ENCODE data around the gene PTPN1. TPM values are rescaled to one million over a fixed set of nuclear protein-coding genes. Genes with fewer than 3 reads are reported as not detected.
"Not testable (repeated sequence)": the region's sequence is repeated elsewhere in the genome, so short reads cannot be mapped to it uniquely, and the experiment has no call there.

PTPN1 gene
- total and polyA plus RNA-seq, 2 experiments from 2014 or later: 16.9 to 26.4 TPM

- not testable (repeated sequence) for H3F3A ChIP-seq (replicated peaks; ENCODE audit: low read depth); H3K4me2 ChIP-seq; H3K4me3 ChIP-seq; H3K79me2 ChIP-seq (replicated peaks; ENCODE audit: insufficient read depth); H4K20me1 ChIP-seq (replicated peaks; ENCODE audit: insufficient read depth); H3K36me3 ChIP-seq (ENCODE audit: insufficient read depth); H3K9me2 ChIP-seq (ENCODE audit: insufficient read depth); H3K27ac ChIP-seq (ENCODE audit: low read depth); ATAC-seq; H3K4me3 Mint-ChIP-seq; DNase-seq (ENCODE audit: low spot score); H3K27me3 Mint-ChIP-seq (ENCODE audit: insufficient read depth, low read depth, poor library complexity); H3K36me3 Mint-ChIP-seq (ENCODE audit: low read depth); H3K4me1 Mint-ChIP-seq; H3K27ac Mint-ChIP-seq; H3K27me3 ChIP-seq (ENCODE audit: insufficient read depth); H2AFZ ChIP-seq; H3K4me1 ChIP-seq (ENCODE audit: insufficient read depth)
- peaks cover 14% of the 10 kb centered on the region; the same call in 2 of the 3 replicates for H3K9me3 Mint-ChIP-seq
These were observed 110.3 kb downstream of the PTPN1 start for GRCh38 chr20:50620459-50620858.

GRCh38 chr20:50621068-50621665 lies 111.0 kb downstream of the PTPN1 start:
- Histone ChIP-seq H3K36me3 (ENCODE audit: insufficient read depth) (no peaks in the 10 kb centered on the region), H3K79me2 (replicated peaks; ENCODE audit: insufficient read depth) (no peaks in the 10 kb centered on the region), H3F3A (replicated peaks; ENCODE audit: low read depth) (no peaks in the 10 kb centered on the region), H4K20me1 (replicated peaks; ENCODE audit: insufficient read depth) (no peaks in the 10 kb centered on the region), H2AFZ (no peak overlapping the region), H3K4me3 (no peak overlapping the region), H3K27me3 (ENCODE audit: insufficient read depth) (no peaks in the 10 kb centered on the region), H3K4me1 (ENCODE audit: insufficient read depth) (peaks cover 5% of the 10 kb centered on the region; the same call in 1 of the 2 replicates), H3K27ac (ENCODE audit: low read depth) (no peak overlapping the region), H3K9me2 (ENCODE audit: insufficient read depth) (no peaks in the 10 kb centered on the region), H3K4me2 (no peak overlapping the region)
- Mint-ChIP-seq H3K4me3 (no peak overlapping the region), H3K36me3 (ENCODE audit: low read depth) (no peaks in the 10 kb centered on the region), H3K27me3 (ENCODE audit: insufficient read depth, low read depth, poor library complexity) (peaks cover 9% of the 10 kb centered on the region), H3K27ac (no peak overlapping the region), H3K9me3 (peaks cover 14% of the 10 kb centered on the region; the same call in 2 of the 3 replicates), H3K4me1 (peaks cover 8% of the 10 kb centered on the region)
- ATAC-seq: no peak
- no peak for DNase-seq (ENCODE audit: low spot score)
- TF ChIP-seq STAT1 (IDR thresholded peaks at IDR 0.05; ENCODE audit: unreplicated experiment): no peak
- no peak for TF ChIP-seq POLR2AphosphoS5 (IDR thresholded peaks at IDR 0.05; ENCODE audit: low read depth)
- TF ChIP-seq CREB1 (CRISPR knock-in tag; IDR thresholded peaks at IDR 0.05; ENCODE audit: low read depth): no peak
- no peak for TF ChIP-seq EZH2 (IDR thresholded peaks at IDR 0.05; ENCODE audit: low read depth, unreplicated experiment)
- no peak for TF ChIP-seq ZNF462 (CRISPR knock-in tag; IDR thresholded peaks at IDR 0.05)
- TF ChIP-seq EZH2phosphoT487 (IDR thresholded peaks at IDR 0.05; ENCODE audit: unreplicated experiment): no peak
- TF ChIP-seq CTCF (conservative IDR thresholded peaks at IDR 0.05; ENCODE audit: low read depth in 2 of 2): no peak

Data from GM23338 (cell line).